Retinal pigment epithelial cell (primary cell): Measurements from ENCODE around the gene TMEM11.

Source experiments
- DNase-seq: peaks from one replicate; pipeline ENCODE4 v3.0.0-alpha.2; 2010; ENCODE audit warnings: low read depth
- H3K4me3 ChIP-seq: 2 replicates; pipeline ENCODE4 v1.5.1; 2011; ENCODE audit warnings: mild to moderate bottlenecking, low read length, control low read depth, moderate library complexity
- TF ChIP-seq, protein P1 (sequence below): conservative IDR thresholded peaks from 2 replicates; pipeline ENCODE4 v1.5.1; 2011; ENCODE audit warnings: low read depth, low read length, control low read depth, inconsistent platforms

Gene TMEM11

DNA sequence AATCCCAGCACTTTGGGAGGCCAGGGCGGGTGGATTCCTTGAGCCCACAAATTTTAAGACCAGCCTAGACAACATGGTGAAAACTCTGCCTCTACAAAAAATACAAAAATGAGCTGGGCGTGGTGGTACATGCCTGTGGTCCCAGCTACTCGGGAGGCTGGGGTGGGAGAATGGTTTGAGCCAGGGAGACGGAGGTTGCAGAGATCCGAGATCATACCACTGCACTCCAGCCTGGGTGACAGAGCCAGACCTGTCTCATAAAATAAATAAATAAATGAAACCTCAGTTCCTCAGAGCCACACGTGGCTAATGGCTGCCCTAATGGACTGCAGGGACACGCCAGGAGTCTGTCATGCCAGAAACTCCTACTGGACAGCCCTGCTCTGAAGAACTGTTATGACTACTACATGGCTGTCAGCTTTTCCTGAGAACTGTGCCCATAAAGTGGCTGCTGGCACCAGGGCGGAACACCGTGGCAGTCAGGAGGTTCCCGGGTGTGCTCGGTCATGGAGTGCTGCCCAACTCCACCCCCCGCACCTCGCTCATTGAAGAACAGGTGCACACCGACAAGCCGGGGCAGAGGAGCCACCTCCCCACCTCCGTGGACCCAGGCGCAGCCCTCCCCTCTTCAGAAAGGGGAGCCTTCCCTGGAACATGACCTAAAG is 4.3 kb downstream of the TMEM11 start:
- DNase-seq = no peak
- TF ChIP-seq, protein P1, sequence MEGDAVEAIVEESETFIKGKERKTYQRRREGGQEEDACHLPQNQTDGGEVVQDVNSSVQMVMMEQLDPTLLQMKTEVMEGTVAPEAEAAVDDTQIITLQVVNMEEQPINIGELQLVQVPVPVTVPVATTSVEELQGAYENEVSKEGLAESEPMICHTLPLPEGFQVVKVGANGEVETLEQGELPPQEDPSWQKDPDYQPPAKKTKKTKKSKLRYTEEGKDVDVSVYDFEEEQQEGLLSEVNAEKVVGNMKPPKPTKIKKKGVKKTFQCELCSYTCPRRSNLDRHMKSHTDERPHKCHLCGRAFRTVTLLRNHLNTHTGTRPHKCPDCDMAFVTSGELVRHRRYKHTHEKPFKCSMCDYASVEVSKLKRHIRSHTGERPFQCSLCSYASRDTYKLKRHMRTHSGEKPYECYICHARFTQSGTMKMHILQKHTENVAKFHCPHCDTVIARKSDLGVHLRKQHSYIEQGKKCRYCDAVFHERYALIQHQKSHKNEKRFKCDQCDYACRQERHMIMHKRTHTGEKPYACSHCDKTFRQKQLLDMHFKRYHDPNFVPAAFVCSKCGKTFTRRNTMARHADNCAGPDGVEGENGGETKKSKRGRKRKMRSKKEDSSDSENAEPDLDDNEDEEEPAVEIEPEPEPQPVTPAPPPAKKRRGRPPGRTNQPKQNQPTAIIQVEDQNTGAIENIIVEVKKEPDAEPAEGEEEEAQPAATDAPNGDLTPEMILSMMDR = no peak
- H3K4me3 ChIP-seq = no peak overlapping the region

DNA sequence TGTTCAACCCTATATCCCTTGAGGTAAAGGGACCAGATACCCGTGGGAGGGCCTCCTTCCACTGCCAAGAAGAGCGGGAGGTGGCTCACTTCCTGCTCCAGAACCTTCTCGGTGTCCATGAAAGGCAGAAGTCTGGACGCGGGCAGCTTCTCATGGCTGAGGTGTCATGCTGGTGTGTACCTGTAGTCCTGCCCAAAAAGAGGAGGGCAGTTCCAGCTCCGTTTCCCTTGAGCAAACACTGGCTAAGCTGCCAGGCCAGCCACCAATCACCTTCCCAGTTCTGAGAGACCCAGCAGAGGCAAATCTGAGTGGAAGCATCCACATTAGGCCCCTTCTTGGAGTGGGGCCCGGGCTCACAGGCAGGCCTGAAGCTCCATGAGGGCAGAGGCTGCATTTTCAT is 5.6 kb downstream of the TMEM11 start:
- TF ChIP-seq, protein P1 = no peak
- DNase-seq = no peak
- H3K4me3 ChIP-seq = no peak overlapping the region

DNA sequence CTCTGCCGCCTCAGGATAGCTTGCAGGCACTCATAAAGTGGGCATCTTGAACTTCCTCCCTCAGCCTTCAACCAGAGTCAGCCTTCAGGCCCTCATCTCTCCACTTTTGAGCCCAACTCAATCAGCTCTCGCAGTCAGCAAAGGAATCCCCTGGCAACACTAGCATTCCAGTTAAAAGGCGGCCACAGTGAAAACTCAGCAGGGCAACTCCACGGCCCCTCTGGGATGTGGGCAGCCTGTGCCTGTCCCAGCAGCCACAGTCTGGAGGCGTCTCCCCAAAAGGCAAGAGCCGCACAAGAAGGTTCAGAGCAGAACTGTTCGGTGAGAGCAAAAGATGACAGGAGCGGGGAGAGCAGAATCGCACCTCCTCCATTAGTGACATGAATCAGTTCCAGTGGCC is 9.0 kb downstream of the TMEM11 start:
- TF ChIP-seq, protein P1 = no peak
- no peak overlapping the region for H3K4me3 ChIP-seq

DNA sequence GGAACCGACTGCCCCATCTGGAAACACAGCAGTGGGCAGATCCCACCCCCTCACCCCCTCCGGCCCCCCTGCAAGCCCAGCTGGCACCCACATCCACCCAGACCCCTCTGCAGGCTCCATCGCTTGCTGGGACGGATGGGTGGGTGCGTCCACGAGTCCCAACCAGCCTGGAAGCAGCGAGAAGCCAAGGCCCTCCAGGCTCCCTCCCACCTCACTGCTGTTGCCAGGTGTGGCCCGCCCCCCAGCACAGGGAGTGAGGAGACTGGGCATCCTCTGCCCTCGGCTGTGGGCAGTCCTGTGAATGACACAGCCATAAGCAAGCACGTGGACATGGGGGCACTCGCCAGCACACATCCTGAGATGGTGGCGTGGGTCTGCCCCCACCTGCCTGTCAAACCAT is 11.4 kb downstream of the TMEM11 start:
- DNase-seq = no peak
- TF ChIP-seq, protein P1 = no peak
- H3K4me3 ChIP-seq = no peak overlapping the region

More for the DNA sequence above, 9.0 kb downstream of the TMEM11 start:
- no peak for DNase-seq

- DNase-seq = no peak
- TF ChIP-seq, protein P1 = no peak
Observed at GRCh38 chr17:21201874-21202273, 12.1 kb downstream of the TMEM11 start.

DNA sequence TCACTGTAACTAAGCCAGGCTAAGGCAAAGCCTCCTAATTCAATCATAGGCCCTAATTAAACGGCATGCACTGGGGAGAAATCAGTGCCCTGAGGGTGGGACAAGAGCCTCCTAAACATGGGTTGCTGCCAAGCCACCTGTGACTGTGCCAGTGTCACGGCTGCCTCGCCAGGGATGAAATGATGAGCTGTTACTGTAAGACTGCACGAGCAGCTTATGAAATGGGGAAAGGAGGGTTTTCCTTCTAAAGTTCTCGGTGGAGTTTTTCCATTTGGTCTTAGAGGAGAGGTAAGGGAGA is 12.7 kb downstream of the TMEM11 start:
- TF ChIP-seq, protein P1 = no peak
- no peak overlapping the region for H3K4me3 ChIP-seq
- DNase-seq = no peak

More at GRCh38 chr17:21201874-21202273, 12.1 kb downstream of the TMEM11 start:
- H3K4me3 ChIP-seq = no peak overlapping the region

DNA sequence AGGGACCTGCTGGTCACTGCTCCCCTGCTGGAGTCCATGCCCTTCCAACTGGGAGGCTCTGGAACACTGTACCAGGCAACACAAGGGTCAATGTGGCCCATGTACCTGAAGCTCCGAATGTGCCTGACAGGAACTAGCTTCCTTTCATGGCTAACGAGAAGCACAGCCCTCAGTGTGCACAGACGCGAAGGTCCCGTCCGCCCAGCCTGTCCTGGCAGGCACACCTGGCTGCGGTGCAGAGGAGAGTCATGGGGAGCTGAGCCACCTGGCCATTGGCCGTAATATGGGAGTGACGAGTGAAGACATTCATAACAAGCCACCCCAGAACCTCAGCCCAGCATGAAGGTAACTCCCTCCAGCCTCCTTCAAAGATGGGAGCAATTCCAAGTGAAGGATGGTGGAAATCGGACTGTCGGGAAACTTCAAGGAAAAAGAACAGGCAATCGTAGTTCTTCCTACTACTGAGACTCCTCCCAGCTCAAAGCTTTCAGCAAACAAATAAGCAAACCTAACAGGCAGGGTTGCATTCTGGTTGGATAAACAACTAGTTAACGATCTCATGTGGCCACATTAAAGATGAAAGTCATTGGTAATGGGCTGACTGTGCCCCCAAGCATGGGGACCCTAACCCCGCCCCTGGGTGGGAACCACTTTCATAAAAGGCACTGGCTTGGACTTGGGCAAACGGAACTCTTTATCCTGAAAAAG is 13.2 kb downstream of the TMEM11 start:
- no peak overlapping the region for H3K4me3 ChIP-seq
- DNase-seq = no peak
- TF ChIP-seq, protein P1 = no peak
